ENCODE measurements around the gene SGCD.
A peak's percentile ranks its signal among the peaks of the same experiment; 100 is the strongest.

The SGCD gene

GRCh38 chr5:156326718-156327259, at the start of gene SGCD:
Gene SGCD (plus strand): TSS chr5:156327164.
- DNase-seq (ENCODE audit: low spot score), result peak; percentile 75

GRCh38 chr5:156277290-156277689, 49.7 kb upstream of the SGCD start:
- no peak for DNase-seq (ENCODE audit: low spot score)

GRCh38 chr5:156295431-156295830, 31.5 kb upstream of the SGCD start:
- no peak for DNase-seq (ENCODE audit: low spot score)

- no peak for DNase-seq (ENCODE audit: low spot score)
Measured at GRCh38 chr5:156310115-156310514, 16.8 kb upstream of the SGCD start.

GRCh38 chr5:156312897-156313694, 13.9 kb upstream of the SGCD start:
- DNase-seq (ENCODE audit: low spot score), result no peak

GRCh38 chr5:156314416-156314815, 12.5 kb upstream of the SGCD start:
- DNase-seq (ENCODE audit: low spot score), result peak; percentile 26

- no peak for DNase-seq (ENCODE audit: low spot score)
Measured at GRCh38 chr5:156322666-156323065, 4.3 kb upstream of the SGCD start.

- peak; percentile 40 for DNase-seq (ENCODE audit: low spot score)
Measured at GRCh38 chr5:156327296-156327695, 332 bp downstream of the SGCD start.

GRCh38 chr5:156328161-156328560, 1.2 kb downstream of the SGCD start:
- DNase-seq (ENCODE audit: low spot score), result peak; percentile 8

- DNase-seq (ENCODE audit: low spot score), result peak; percentile 2
Measured at GRCh38 chr5:156328766-156329165, 1.8 kb downstream of the SGCD start.

- peak; percentile 19 for DNase-seq (ENCODE audit: low spot score)
Measured at GRCh38 chr5:156329171-156329611, 2.2 kb downstream of the SGCD start.

GRCh38 chr5:156330141-156330870, 3.3 kb downstream of the SGCD start:
- no peak for DNase-seq (ENCODE audit: low spot score)

- DNase-seq (ENCODE audit: low spot score), result no peak
Measured at GRCh38 chr5:156331181-156331580, 4.2 kb downstream of the SGCD start.

- DNase-seq (ENCODE audit: low spot score), result no peak
Measured at GRCh38 chr5:156331845-156332244, 4.9 kb downstream of the SGCD start.

GRCh38 chr5:156332245-156332644, 5.3 kb downstream of the SGCD start:
- DNase-seq (ENCODE audit: low spot score), result no peak

- DNase-seq (ENCODE audit: low spot score), result no peak
Measured at GRCh38 chr5:156339139-156339841, 12.3 kb downstream of the SGCD start.

- DNase-seq (ENCODE audit: low spot score), result no peak
Measured at GRCh38 chr5:156340893-156341292, 13.9 kb downstream of the SGCD start.

- no peak for DNase-seq (ENCODE audit: low spot score)
Measured at GRCh38 chr5:156350256-156350655, 23.3 kb downstream of the SGCD start.

GRCh38 chr5:156351423-156351822, 24.5 kb downstream of the SGCD start:
- DNase-seq (ENCODE audit: low spot score), result no peak

GRCh38 chr5:156354571-156354970, 27.6 kb downstream of the SGCD start:
- no peak for DNase-seq (ENCODE audit: low spot score)

GRCh38 chr5:156356238-156356637, 29.3 kb downstream of the SGCD start:
- DNase-seq (ENCODE audit: low spot score), result no peak

- no peak for DNase-seq (ENCODE audit: low spot score)
Measured at GRCh38 chr5:156359476-156359875, 32.5 kb downstream of the SGCD start.

Data from globus pallidus (tissue), 1 donor.